HepG2 (cell line): ENCODE data around the gene SH3D19. TPM values are rescaled to one million over a fixed set of nuclear protein-coding genes. Genes with fewer than 3 reads are reported as not detected.

ENCODE experiments used
- CERS6 ChIP-seq: sonication (generic); formaldehyde crosslinking; IDR thresholded peaks from 2 replicates; pipeline ENCODE4 v1.5.0; 2020; ENCODE audit warnings: missing genetic modification reagents
- HNF1A ChIP-seq, 2 experiments: sonication (generic) in 1 of 2; formaldehyde crosslinking in 1 of 2; IDR thresholded peaks; 2 replicates each; pipeline versions ENCODE4 v1.4.0 to v1.6.1; 2016 to 2020; ENCODE audit warnings: borderline replicate concordance in 1 of 2, low read depth in 1 of 2, mild to moderate bottlenecking in 1 of 2, missing genetic modification reagents in 1 of 2
- MAFK ChIP-seq, 2 experiments: IDR thresholded peaks in 1 of 2; conservative IDR thresholded peaks in 1 of 2; 2 replicates each; pipeline ENCODE4 v1.6.1; 2011; ENCODE audit warnings: improper control_type of control experiment in 2 of 2, low read length in 2 of 2
- NR2C2 ChIP-seq: sonication (generic); formaldehyde crosslinking; IDR thresholded peaks from 2 replicates; pipeline ENCODE4 v1.4.0; 2020; ENCODE audit warnings: missing genetic modification reagents, mild to moderate bottlenecking, moderate library complexity, borderline replicate concordance
- NR2F2 ChIP-seq: IDR thresholded peaks from 2 replicates; pipeline ENCODE4 v1.6.1; 2012; ENCODE audit warnings: low read depth, inconsistent platforms, borderline replicate concordance
- RARA ChIP-seq: IDR thresholded peaks from 2 replicates; pipeline ENCODE4 v1.6.1; 2016; ENCODE audit warnings: missing genetic modification reagents, missing compliant biosample characterization
- SIN3A ChIP-seq: IDR thresholded peaks from 2 replicates; pipeline ENCODE4 v1.6.1; 2011; ENCODE audit warnings: low read depth, mild to moderate bottlenecking, control low read depth, low read length, borderline replicate concordance
- SOX6 ChIP-seq, 2 experiments: fragments of 450-650 bp in 1 of 2; sonication (generic) in 1 of 2; formaldehyde crosslinking in 1 of 2; IDR thresholded peaks; 2 replicates each; pipeline versions ENCODE4 v1.4.0 to v1.6.1; 2017 to 2020; ENCODE audit warnings: antibody characterized with exemption in 1 of 2, mild to moderate bottlenecking in 1 of 2, missing genetic modification reagents in 1 of 2
- ZEB1 ChIP-seq: IDR thresholded peaks from 2 replicates; pipeline ENCODE4 v1.6.1; 2012; ENCODE audit warnings: mild to moderate bottlenecking, low read depth, inconsistent platforms; ENCODE audit not compliant: insufficient replicate concordance
- ZNF101 ChIP-seq: sonication (generic); formaldehyde crosslinking; IDR thresholded peaks from 2 replicates; pipeline ENCODE4 v1.4.0; 2020; ENCODE audit warnings: mild to moderate bottlenecking, low read depth, missing genetic modification reagents, borderline replicate concordance
- ZNF143 ChIP-seq: sonication (generic); formaldehyde crosslinking; IDR thresholded peaks from 2 replicates; pipeline ENCODE4 v1.4.0; 2020; ENCODE audit warnings: missing genetic modification reagents
- ZNF264 ChIP-seq: sonication (generic); formaldehyde crosslinking; IDR thresholded peaks from 2 replicates; pipeline ENCODE4 v1.4.0; 2020; ENCODE audit warnings: missing genetic modification reagents
- ZNF326 ChIP-seq: sonication (generic); formaldehyde crosslinking; IDR thresholded peaks from 2 replicates; pipeline ENCODE4 v1.4.0; 2020; ENCODE audit warnings: missing genetic modification reagents, borderline replicate concordance
- ZNF33B ChIP-seq: sonication (generic); formaldehyde crosslinking; IDR thresholded peaks from 2 replicates; pipeline ENCODE4 v1.5.1; 2020; ENCODE audit warnings: mild to moderate bottlenecking, missing genetic modification reagents
- ZNF639 ChIP-seq: conservative IDR thresholded peaks from 2 replicates; pipeline ENCODE4 v1.6.1; 2018; ENCODE audit warnings: missing genetic modification reagents
- ZNF772 ChIP-seq: sonication (generic); formaldehyde crosslinking; IDR thresholded peaks from 2 replicates; pipeline ENCODE4 v1.5.0; 2020; ENCODE audit warnings: mild to moderate bottlenecking, missing genetic modification reagents
- polyA plus RNA-seq, 8 experiments: library from polyadenylated mRNA; depleted of rRNA in 3 of 8; stranded (reverse) in 7 of 8; unstranded in 1 of 8; fragments of >200 nt; fragmentation: Illumina TruSeq in 4 of 8; extraction: Trizol in 4 of 8; gene quantifications; 2 replicates each; pipeline versions ENCODE4 v1.2.1 to v1.2.3, GENCODE V29; 2011 to 2016; ENCODE audit warnings: low read depth in 4 of 8, missing spikeins in 1 of 8, mixed read lengths in 1 of 8; ENCODE audit not compliant: insufficient read depth in 1 of 8
- total RNA-seq, 5 experiments: library from RNA; depleted of rRNA; stranded (reverse); fragments of >200 nt; fragmentation: Illumina TruSeq; extraction: Trizol; gene quantifications; 2 replicates each; pipeline ENCODE4 v1.2.3, GENCODE V29; 2016; ENCODE audit warnings: low read depth in 1 of 5
- TF ChIP-seq, protein P1 (sequence below): sonication (generic); formaldehyde crosslinking; IDR thresholded peaks from 2 replicates; pipeline ENCODE4 v1.8.1; 2023; ENCODE audit warnings: missing genetic modification reagents, inconsistent platforms, borderline replicate concordance
- TF ChIP-seq, protein P2 (sequence below): sonication (generic); formaldehyde crosslinking; conservative IDR thresholded peaks from 2 replicates; pipeline ENCODE4 v1.4.0; 2020; ENCODE audit warnings: missing genetic modification reagents

SH3D19 gene
- total and polyA plus RNA-seq, 2 of the 13 experiments (the other 11 are each of a cell fraction or from before 2014, with no cell fraction given) = 31.2 to 38.0 TPM

DNA sequence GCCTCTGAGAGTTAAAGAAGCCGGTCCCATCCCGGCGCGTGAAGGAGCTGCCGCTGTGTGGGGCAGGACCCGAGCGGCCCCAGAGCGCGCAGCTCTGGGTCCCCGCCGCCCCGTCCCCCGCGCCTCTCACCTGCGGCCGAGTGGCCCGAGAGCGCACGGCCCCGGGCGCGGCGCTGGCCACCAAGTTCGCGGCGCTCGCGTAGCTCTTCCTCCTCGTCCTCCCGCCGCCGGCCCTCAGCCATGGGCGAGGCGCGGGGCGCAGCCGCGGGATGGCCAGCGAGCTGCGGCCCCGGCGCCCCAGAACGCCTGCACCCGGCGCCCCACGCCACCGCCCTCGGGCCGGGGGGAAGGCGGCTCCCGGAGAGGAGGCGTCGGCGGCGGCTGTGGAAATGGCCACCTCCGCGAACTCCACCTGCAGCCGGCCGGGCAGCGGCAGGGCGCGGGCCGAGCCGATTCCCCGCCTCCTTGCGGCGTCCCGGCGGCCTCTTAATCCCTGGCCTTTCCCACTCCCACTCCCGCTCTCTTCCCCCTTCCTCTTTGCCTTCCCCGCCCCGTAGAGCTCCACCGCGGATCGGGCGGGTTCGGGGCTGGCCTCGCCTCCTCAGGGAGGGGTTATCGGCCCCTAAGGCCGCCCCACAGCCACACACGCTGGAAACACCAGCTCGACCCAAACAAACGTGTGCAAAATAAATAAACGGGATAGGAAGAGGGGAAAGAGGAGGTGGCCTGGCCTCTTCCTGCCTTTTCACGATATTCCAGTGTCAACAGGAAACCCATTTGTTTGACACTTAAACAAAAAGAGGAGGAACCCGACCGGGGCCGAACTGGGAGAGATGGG lies at the start of gene SH3D19 (continued):
- TF ChIP-seq SOX6 (IDR thresholded peaks at IDR 0.05) (no peak), SOX6 (CRISPR knock-in tag; IDR thresholded peaks at IDR 0.05) (peak; percentile 98), ZNF264 (no peak; the same call in 1 of the 2 replicates), ZNF326 (CRISPR knock-in tag) (no peak), ZNF33B (CRISPR knock-in tag) (no peak; the same call in 1 of the 2 replicates), NR2C2 (CRISPR knock-in tag) (no peak; the same call in 1 of the 2 replicates), NR2F2 (peak; percentile 44; the same call in 1 of the 2 replicates), MAFK (conservative IDR thresholded peaks at IDR 0.05 in 1 of 2, IDR thresholded peaks at IDR 0.05 in 1 of 2; ENCODE audit: low read length in 2 of 2) (no peak), ZNF101 (CRISPR knock-in tag) (no peak), HNF1A (IDR thresholded peaks at IDR 0.05; ENCODE audit: low read depth) (peak; percentile 58; the same call in 1 of the 2 replicates), HNF1A (CRISPR knock-in tag; IDR thresholded peaks at IDR 0.05; ENCODE audit: borderline replicate concordance) (peak; percentile 81; the same call in 1 of the 2 replicates), SIN3A (peak; percentile 59; the same call in 1 of the 2 replicates), RARA (CRISPR knock-in tag) (peak; percentile 84), ZEB1 (peak; percentile 21), ZNF772 (CRISPR knock-in tag) (peak; percentile 43; the same call in 1 of the 2 replicates), ZNF143 (CRISPR knock-in tag) (peak; percentile 47; the same call in 1 of the 2 replicates), CERS6 (CRISPR knock-in tag) (no peak), ZNF639 (CRISPR knock-in tag) (0 out of 2 replicates have a peak, but pooled peaks have one; percentile 55)
- TF ChIP-seq, protein P1, sequence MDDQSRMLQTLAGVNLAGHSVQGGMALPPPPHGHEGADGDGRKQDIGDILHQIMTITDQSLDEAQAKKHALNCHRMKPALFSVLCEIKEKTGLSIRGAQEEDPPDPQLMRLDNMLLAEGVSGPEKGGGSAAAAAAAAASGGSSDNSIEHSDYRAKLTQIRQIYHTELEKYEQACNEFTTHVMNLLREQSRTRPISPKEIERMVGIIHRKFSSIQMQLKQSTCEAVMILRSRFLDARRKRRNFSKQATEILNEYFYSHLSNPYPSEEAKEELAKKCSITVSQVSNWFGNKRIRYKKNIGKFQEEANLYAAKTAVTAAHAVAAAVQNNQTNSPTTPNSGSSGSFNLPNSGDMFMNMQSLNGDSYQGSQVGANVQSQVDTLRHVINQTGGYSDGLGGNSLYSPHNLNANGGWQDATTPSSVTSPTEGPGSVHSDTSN = no peak
- TF ChIP-seq, protein P2, sequence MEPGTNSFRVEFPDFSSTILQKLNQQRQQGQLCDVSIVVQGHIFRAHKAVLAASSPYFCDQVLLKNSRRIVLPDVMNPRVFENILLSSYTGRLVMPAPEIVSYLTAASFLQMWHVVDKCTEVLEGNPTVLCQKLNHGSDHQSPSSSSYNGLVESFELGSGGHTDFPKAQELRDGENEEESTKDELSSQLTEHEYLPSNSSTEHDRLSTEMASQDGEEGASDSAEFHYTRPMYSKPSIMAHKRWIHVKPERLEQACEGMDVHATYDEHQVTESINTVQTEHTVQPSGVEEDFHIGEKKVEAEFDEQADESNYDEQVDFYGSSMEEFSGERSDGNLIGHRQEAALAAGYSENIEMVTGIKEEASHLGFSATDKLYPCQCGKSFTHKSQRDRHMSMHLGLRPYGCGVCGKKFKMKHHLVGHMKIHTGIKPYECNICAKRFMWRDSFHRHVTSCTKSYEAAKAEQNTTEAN (CRISPR knock-in tag) = peak; percentile 100
